Measurements from ENCODE around the gene SORCS3. TPM values are rescaled to one million over a fixed set of nuclear protein-coding genes. Genes with fewer than 3 reads are reported as not detected.

The SORCS3 gene
- total RNA-seq, 1 experiment from 2014 or later: 0.94 TPM

DNA sequence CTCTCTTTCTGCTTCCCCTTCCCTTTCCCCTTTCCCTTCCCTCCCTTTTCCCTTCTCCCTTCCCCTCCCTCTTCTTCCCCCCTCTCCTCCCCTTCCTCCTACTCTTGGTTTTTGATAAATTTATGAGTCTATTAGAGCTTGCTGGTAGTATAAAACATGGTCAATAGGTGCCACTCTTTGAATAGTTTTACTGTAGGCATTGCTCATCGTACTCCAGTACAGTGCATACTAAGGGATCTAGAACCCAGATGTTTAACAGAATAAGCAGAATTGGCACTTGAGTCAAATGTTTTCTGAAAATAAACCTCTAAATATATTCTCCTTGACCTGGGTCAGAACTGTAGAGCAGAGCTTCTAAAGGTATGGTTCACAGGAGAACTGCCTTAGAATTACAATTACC is 126.7 kb downstream of the SORCS3 start:
- TF ChIP-seq GTF2I (CRISPR knock-in tag; conservative IDR thresholded peaks at IDR 0.05) (no peak), MAX (CRISPR knock-in tag; IDR thresholded peaks at IDR 0.05) (no peak), NFATC4 (CRISPR knock-in tag; IDR thresholded peaks at IDR 0.05) (no peak), RORB (CRISPR knock-in tag; IDR thresholded peaks at IDR 0.05) (no peak), IRF1 (CRISPR knock-in tag; IDR thresholded peaks at IDR 0.05) (no peak), ZNF671 (CRISPR knock-in tag; IDR thresholded peaks at IDR 0.05) (no peak), AR (CRISPR knock-in tag; IDR thresholded peaks at IDR 0.05) (no peak)
- TF ChIP-seq, protein P1, sequence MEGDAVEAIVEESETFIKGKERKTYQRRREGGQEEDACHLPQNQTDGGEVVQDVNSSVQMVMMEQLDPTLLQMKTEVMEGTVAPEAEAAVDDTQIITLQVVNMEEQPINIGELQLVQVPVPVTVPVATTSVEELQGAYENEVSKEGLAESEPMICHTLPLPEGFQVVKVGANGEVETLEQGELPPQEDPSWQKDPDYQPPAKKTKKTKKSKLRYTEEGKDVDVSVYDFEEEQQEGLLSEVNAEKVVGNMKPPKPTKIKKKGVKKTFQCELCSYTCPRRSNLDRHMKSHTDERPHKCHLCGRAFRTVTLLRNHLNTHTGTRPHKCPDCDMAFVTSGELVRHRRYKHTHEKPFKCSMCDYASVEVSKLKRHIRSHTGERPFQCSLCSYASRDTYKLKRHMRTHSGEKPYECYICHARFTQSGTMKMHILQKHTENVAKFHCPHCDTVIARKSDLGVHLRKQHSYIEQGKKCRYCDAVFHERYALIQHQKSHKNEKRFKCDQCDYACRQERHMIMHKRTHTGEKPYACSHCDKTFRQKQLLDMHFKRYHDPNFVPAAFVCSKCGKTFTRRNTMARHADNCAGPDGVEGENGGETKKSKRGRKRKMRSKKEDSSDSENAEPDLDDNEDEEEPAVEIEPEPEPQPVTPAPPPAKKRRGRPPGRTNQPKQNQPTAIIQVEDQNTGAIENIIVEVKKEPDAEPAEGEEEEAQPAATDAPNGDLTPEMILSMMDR (IDR thresholded peaks at IDR 0.05): no peak
- no peaks in the 10 kb centered on the region for H3K36me3 Mint-ChIP-seq
- peaks cover 22% of the 10 kb centered on the region for H3K4me1 Mint-ChIP-seq
- POLR2A ChIA-PET: no interaction called here
- DNase-seq (ENCODE audit: low spot score) (no peak), ATAC-seq (no peak)
- H3K4me3 Mint-ChIP-seq: no peak overlapping the region
- no peaks in the 10 kb centered on the region for H3K9me3 Mint-ChIP-seq
- H3K27me3 Mint-ChIP-seq (ENCODE audit: low read depth): no peaks in the 10 kb centered on the region; the same call in 1 of the 2 replicates
- H3K27ac Mint-ChIP-seq: no peak overlapping the region
- CTCF ChIA-PET: interaction anchor here (0.6 to 1.1 kb wide), 3 partner anchors 9 to 1157 kb away, joined by 3 to 4 read pairs (median 3); no protein-coding TSS in a partner anchor

DNA sequence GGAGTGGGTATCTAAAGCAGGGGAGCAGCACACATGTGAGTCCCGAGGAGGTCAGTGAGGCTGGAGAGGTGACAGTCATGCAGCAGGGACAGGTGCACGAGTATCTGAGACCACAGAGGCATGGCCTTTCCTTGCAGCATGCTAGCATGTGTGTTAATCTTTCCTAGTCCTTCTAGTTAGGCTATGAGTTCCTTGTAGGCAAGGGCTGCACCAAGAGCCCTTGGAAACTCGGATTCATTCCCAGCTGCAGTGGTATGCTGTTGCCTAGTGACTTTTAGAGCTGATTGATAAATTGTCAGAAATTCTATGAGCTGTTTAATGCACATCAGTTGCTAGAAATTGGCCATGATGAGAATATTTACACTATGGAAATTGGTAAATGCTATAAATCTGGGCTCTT is 132.0 kb downstream of the SORCS3 start:
- ChIA-PET CTCF (interaction anchor here (0.5 to 1.1 kb wide), 2 partner anchors 38 to 113 kb away, joined by 3 read pairs; no protein-coding TSS in a partner anchor), POLR2A (no interaction called here)
- TF ChIP-seq ZNF396 (CRISPR knock-in tag; IDR thresholded peaks at IDR 0.05; ENCODE audit: borderline replicate concordance): no peak
- no peak for TF ChIP-seq GABPB1 (CRISPR knock-in tag; IDR thresholded peaks at IDR 0.05)
- TF ChIP-seq MXD4 (CRISPR knock-in tag; IDR thresholded peaks at IDR 0.05; ENCODE audit: borderline replicate concordance): no peak
- TF ChIP-seq TEAD4 (CRISPR knock-in tag; IDR thresholded peaks at IDR 0.05): no peak
- no peak for TF ChIP-seq ZNF281 (CRISPR knock-in tag; IDR thresholded peaks at IDR 0.05)
- no peak overlapping the region for H3K27ac Mint-ChIP-seq
- H3K36me3 Mint-ChIP-seq: no peaks in the 10 kb centered on the region
- DNase-seq (ENCODE audit: low spot score) (no peak), ATAC-seq (no peak)
- no peaks in the 10 kb centered on the region for H3K9me3 Mint-ChIP-seq
- peaks cover 25% of the 10 kb centered on the region for H3K4me1 Mint-ChIP-seq
- no peak overlapping the region for H3K4me3 Mint-ChIP-seq
- no peaks in the 10 kb centered on the region; the same call in 1 of the 2 replicates for H3K27me3 Mint-ChIP-seq (ENCODE audit: low read depth)

DNA sequence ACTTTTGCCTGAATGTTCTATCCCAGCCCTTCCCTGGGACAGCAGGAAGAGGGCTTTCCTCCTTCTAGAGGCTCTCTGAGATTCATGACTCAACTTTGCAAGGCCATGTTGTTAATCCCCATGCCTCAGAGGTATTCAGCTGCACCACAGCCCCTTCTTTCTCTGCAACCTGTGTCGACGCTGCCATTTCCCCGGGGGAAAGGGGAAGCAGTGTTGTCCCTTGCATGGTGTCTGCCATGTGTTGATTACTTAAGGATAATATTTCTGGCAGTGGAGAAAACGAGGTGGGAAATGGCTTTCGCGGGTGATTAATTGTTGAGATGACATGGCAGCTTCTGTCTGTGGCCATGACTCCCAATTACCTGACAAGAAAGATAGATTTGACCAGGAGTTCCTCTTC is 133.1 kb downstream of the SORCS3 start:
- no peaks in the 10 kb centered on the region for H3K9me3 Mint-ChIP-seq
- no peak overlapping the region for H3K4me3 Mint-ChIP-seq
- ChIA-PET POLR2A (no interaction called here), CTCF (no interaction called here)
- DNase-seq (ENCODE audit: low spot score) (no peak), ATAC-seq (no peak)
- TF ChIP-seq OVOL2 (CRISPR knock-in tag; IDR thresholded peaks at IDR 0.05; ENCODE audit: borderline replicate concordance) (no peak), FOXP1 (CRISPR knock-in tag; IDR thresholded peaks at IDR 0.05; ENCODE audit: borderline replicate concordance) (no peak), ZNF219 (CRISPR knock-in tag; IDR thresholded peaks at IDR 0.05; ENCODE audit: borderline replicate concordance) (no peak)
- peaks cover 24% of the 10 kb centered on the region for H3K4me1 Mint-ChIP-seq
- H3K27ac Mint-ChIP-seq: no peak overlapping the region
- no peaks in the 10 kb centered on the region for H3K36me3 Mint-ChIP-seq
- no peaks in the 10 kb centered on the region; the same call in 1 of the 2 replicates for H3K27me3 Mint-ChIP-seq (ENCODE audit: low read depth)

Data from WTC11 (cell line).